ENCODE results near the gene SLC7A4. TPM values are rescaled to one million over a fixed set of nuclear protein-coding genes. Genes with fewer than 3 reads are reported as not detected.

Gene SLC7A4
- polyA plus RNA-seq, 1 donor from 2014 or later: not detected

DNA sequence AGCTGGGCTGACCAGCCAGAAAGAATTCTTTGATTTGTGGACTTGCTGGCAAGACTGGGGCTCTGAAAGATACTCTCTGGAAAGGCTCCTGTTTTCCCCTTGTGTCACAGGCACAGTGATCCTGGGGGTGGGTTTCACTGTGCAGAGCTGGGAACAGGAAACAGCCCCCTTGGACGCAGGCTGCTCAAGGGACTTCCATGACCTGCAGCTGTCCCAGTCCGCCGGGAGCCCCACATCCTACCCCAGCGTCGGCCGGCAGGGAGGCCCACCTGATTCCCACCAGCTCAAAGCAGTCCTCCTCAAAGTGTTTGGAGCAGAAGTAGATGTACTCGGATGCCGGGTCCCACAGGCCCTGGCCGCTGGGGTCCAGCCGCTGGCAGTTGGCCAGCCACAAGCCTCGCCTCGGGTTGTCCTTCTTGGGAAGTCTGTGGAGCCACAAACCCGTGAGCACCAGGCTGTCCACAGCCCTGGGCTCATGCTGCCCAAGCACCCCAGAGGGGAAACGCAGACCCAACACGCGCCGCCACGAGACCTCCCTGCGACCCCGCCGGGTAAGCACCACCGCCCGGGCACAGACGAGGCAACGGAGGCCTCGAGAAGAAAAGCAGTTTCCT lies 31.3 kb downstream of the SLC7A4 start:
- H3K27ac ChIP-seq (ENCODE audit: low read length): peak overlapping the region; percentile 94
- H3K4me2 ChIP-seq (ENCODE audit: low read length): peak overlapping the region; percentile 68
- no peaks in the 10 kb centered on the region for H4K20me1 ChIP-seq (ENCODE audit: insufficient read depth)
- TF ChIP-seq SMC3 (conservative IDR thresholded peaks at IDR 0.05; ENCODE audit: poor library complexity) (no peak), TAF1 (IDR thresholded peaks at IDR 0.05; ENCODE audit: low read depth) (no peak), CTCF (IDR thresholded peaks at IDR 0.05; ENCODE audit: poor library complexity, severe bottlenecking) (no peak), MXI1 (conservative IDR thresholded peaks at IDR 0.05; ENCODE audit: poor library complexity, severe bottlenecking) (no peak), RAD21 (conservative IDR thresholded peaks at IDR 0.05) (no peak), EZH2 (IDR thresholded peaks at IDR 0.05; ENCODE audit: borderline replicate concordance, insufficient read depth, low read length, poor library complexity, severe bottlenecking) (no peak), EP300 (conservative IDR thresholded peaks at IDR 0.05; ENCODE audit: poor library complexity, severe bottlenecking) (no peak), POLR2AphosphoS5 (IDR thresholded peaks at IDR 0.05) (no peak)
- TF ChIP-seq, protein P1, sequence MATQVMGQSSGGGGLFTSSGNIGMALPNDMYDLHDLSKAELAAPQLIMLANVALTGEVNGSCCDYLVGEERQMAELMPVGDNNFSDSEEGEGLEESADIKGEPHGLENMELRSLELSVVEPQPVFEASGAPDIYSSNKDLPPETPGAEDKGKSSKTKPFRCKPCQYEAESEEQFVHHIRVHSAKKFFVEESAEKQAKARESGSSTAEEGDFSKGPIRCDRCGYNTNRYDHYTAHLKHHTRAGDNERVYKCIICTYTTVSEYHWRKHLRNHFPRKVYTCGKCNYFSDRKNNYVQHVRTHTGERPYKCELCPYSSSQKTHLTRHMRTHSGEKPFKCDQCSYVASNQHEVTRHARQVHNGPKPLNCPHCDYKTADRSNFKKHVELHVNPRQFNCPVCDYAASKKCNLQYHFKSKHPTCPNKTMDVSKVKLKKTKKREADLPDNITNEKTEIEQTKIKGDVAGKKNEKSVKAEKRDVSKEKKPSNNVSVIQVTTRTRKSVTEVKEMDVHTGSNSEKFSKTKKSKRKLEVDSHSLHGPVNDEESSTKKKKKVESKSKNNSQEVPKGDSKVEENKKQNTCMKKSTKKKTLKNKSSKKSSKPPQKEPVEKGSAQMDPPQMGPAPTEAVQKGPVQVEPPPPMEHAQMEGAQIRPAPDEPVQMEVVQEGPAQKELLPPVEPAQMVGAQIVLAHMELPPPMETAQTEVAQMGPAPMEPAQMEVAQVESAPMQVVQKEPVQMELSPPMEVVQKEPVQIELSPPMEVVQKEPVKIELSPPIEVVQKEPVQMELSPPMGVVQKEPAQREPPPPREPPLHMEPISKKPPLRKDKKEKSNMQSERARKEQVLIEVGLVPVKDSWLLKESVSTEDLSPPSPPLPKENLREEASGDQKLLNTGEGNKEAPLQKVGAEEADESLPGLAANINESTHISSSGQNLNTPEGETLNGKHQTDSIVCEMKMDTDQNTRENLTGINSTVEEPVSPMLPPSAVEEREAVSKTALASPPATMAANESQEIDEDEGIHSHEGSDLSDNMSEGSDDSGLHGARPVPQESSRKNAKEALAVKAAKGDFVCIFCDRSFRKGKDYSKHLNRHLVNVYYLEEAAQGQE (IDR thresholded peaks at IDR 0.05; ENCODE audit: borderline replicate concordance): no peak
- no peaks in the 10 kb centered on the region for H3F3A ChIP-seq (ENCODE audit: insufficient read depth, low read length, poor library complexity, severe bottlenecking)
- no peaks in the 10 kb centered on the region for H3K9me2 ChIP-seq (ENCODE audit: insufficient read depth, low read length)
- H3K27me3 ChIP-seq (ENCODE audit: insufficient read depth, low read depth, low read length): no peaks in the 10 kb centered on the region
- peaks cover 3% of the 10 kb centered on the region for H3K79me2 ChIP-seq (replicated peaks; ENCODE audit: insufficient read depth, low read length)
- H3K4me3 ChIP-seq (ENCODE audit: low read length): peak overlapping the region; percentile 69
- peak overlapping the region; percentile 68 for H2AFZ ChIP-seq (ENCODE audit: low read depth, low read length)
- H3K9me3 ChIP-seq (ENCODE audit: low read length): no peaks in the 10 kb centered on the region
- H3K36me3 ChIP-seq (ENCODE audit: insufficient read depth, low read length): no peaks in the 10 kb centered on the region
- H3K9ac ChIP-seq (ENCODE audit: low read length): peak overlapping the region; percentile 87

GRCh38 chr22:21000207-21000986 lies 32.0 kb downstream of the SLC7A4 start:
- peak overlapping the region; percentile 87 for H3K9ac ChIP-seq (ENCODE audit: low read length)

More at GRCh38 chr22:21000207-21000986, 32.0 kb downstream of the SLC7A4 start:
- Histone ChIP-seq H3K27ac (ENCODE audit: low read length) (no peak overlapping the region), H3K9me2 (ENCODE audit: insufficient read depth, low read length) (no peaks in the 10 kb centered on the region), H3K79me2 (replicated peaks; ENCODE audit: insufficient read depth, low read length) (peaks cover 3% of the 10 kb centered on the region), H3K4me2 (ENCODE audit: low read length) (peak overlapping the region; percentile 68), H2AFZ (ENCODE audit: low read depth, low read length) (no peak overlapping the region), H4K20me1 (ENCODE audit: insufficient read depth) (no peaks in the 10 kb centered on the region), H3K9me3 (ENCODE audit: low read length) (no peaks in the 10 kb centered on the region), H3K36me3 (ENCODE audit: insufficient read depth, low read length) (no peaks in the 10 kb centered on the region), H3F3A (ENCODE audit: insufficient read depth, low read length, poor library complexity, severe bottlenecking) (no peaks in the 10 kb centered on the region), H3K4me3 (ENCODE audit: low read length) (peak overlapping the region; percentile 69), H3K27me3 (ENCODE audit: insufficient read depth, low read depth, low read length) (no peaks in the 10 kb centered on the region)
- TF ChIP-seq, protein P1 (IDR thresholded peaks at IDR 0.05; ENCODE audit: borderline replicate concordance): no peak
- TF ChIP-seq SMC3 (conservative IDR thresholded peaks at IDR 0.05; ENCODE audit: poor library complexity) (no peak), POLR2AphosphoS5 (IDR thresholded peaks at IDR 0.05) (no peak), EZH2 (IDR thresholded peaks at IDR 0.05; ENCODE audit: borderline replicate concordance, insufficient read depth, low read length, poor library complexity, severe bottlenecking) (no peak), RAD21 (conservative IDR thresholded peaks at IDR 0.05) (no peak)
